ENCODE data around the gene MPI.

Gene MPI

DNA sequence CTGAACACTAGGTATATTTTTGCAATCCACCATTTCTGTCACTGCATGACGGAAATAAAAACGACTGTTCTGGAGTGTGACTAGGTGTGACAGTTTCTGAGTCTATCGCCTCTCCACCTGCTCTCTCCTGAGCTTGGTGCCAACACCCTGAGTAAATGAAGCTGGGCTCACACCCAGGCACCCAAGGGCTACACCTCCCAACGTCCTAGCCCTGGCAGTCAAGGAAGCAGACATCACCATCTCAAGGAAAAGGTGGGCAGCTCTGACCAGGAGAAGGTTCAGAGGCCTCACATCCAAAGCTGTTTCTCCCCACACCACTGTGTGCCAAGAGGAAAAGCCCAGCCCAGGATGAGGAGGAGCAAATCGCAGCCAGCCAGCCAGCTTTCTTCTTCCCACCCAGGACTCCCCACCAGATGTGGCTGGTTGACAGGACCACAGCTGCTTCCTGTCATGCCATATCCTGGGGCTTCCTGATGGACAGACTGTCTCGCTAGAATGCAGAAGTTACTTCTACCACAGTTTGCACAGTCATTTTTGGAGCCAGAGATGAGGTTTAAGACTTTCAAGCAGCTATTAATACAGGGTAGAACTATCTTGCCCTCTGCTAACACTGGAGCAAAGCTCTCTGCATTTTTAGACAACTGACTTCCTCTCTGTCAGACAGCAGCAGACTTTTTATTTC is 20.0 kb upstream of the MPI start:
- TF ChIP-seq FOXP2 (optimal IDR thresholded peaks at IDR 0.05; ENCODE audit: borderline replicate concordance, extremely low read depth, extremely low read length, insufficient read depth) (no peak), TAF1 (IDR thresholded peaks at IDR 0.05; ENCODE audit: borderline replicate concordance, insufficient read depth, low read length) (no peak), SIN3A (IDR thresholded peaks at IDR 0.05; ENCODE audit: borderline replicate concordance, insufficient read depth, low read length) (peak; percentile 96; the same call in 1 of the 2 replicates), POLR2AphosphoS5 (IDR thresholded peaks at IDR 0.05; ENCODE audit: low read depth, low read length) (no peak)

DNA sequence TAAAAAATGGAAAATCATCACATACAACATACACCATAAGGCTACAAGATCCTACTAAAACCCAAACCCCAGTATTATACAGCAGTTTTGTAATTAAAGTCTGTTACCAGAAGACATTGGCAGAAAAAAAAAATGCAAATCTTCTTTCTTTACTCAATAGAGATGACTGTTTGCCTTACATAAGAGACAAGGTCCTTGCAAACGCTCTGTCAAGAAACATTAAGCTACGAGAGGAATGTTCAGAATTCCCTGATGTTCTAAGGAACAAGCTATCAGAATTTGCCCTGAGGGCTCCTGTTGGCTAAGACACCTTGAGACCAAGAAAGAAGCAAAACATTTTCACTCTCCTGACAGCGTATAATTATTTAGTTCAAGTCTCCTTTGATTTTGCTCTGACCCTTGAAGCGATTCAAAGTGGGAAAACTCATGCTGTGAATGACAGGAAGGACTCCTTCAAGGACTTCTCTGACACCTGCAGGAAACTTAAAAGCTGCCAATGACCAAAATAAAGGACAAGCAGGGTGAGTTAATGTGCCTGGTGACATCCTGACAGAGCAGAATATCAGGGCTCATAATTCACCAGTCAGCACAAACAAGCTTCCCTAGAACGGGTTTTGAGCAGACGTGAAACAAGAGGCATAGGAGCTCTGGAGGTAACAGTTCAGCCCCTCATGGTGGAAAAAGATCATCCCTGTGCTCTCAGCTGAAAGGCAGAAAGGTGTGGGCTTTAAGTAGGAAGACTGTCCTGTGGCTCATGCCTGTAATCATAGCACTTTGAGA is 19.2 kb upstream of the MPI start:
- TF ChIP-seq, protein P1, sequence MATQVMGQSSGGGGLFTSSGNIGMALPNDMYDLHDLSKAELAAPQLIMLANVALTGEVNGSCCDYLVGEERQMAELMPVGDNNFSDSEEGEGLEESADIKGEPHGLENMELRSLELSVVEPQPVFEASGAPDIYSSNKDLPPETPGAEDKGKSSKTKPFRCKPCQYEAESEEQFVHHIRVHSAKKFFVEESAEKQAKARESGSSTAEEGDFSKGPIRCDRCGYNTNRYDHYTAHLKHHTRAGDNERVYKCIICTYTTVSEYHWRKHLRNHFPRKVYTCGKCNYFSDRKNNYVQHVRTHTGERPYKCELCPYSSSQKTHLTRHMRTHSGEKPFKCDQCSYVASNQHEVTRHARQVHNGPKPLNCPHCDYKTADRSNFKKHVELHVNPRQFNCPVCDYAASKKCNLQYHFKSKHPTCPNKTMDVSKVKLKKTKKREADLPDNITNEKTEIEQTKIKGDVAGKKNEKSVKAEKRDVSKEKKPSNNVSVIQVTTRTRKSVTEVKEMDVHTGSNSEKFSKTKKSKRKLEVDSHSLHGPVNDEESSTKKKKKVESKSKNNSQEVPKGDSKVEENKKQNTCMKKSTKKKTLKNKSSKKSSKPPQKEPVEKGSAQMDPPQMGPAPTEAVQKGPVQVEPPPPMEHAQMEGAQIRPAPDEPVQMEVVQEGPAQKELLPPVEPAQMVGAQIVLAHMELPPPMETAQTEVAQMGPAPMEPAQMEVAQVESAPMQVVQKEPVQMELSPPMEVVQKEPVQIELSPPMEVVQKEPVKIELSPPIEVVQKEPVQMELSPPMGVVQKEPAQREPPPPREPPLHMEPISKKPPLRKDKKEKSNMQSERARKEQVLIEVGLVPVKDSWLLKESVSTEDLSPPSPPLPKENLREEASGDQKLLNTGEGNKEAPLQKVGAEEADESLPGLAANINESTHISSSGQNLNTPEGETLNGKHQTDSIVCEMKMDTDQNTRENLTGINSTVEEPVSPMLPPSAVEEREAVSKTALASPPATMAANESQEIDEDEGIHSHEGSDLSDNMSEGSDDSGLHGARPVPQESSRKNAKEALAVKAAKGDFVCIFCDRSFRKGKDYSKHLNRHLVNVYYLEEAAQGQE (IDR thresholded peaks at IDR 0.05; ENCODE audit: insufficient read depth in 1 of 2, low read depth in 2 of 2, low read length in 2 of 2) = no peak
- TF ChIP-seq FOXP2 (optimal IDR thresholded peaks at IDR 0.05; ENCODE audit: borderline replicate concordance, extremely low read depth, extremely low read length, insufficient read depth) (no peak), SIN3A (IDR thresholded peaks at IDR 0.05; ENCODE audit: borderline replicate concordance, insufficient read depth, low read length) (no peak), TAF1 (IDR thresholded peaks at IDR 0.05; ENCODE audit: borderline replicate concordance, insufficient read depth, low read length) (no peak)

DNA sequence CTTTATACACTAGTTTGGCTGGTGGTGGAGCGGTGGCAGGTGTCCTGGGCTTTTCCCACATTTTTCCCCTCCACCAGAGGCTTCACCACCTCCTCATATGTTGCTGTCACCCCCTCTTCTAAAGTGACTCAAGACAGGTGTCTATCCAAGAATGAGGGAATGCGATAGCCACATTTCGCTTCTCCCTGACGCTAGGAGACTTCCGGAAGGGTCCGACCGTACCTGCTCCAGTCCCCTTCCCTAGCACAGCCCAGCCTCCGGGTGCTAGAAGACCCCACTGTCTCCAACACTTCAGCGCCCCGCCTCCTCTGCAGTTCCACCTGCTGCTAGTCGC is 17.2 kb upstream of the MPI start:
- TF ChIP-seq FOXP2 (optimal IDR thresholded peaks at IDR 0.05; ENCODE audit: borderline replicate concordance, extremely low read depth, extremely low read length, insufficient read depth) = no peak
- no peak for TF ChIP-seq SIN3A (IDR thresholded peaks at IDR 0.05; ENCODE audit: borderline replicate concordance, insufficient read depth, low read length)
- TF ChIP-seq, protein P1 (IDR thresholded peaks at IDR 0.05; ENCODE audit: insufficient read depth in 1 of 2, low read depth in 2 of 2, low read length in 2 of 2) = no peak

DNA sequence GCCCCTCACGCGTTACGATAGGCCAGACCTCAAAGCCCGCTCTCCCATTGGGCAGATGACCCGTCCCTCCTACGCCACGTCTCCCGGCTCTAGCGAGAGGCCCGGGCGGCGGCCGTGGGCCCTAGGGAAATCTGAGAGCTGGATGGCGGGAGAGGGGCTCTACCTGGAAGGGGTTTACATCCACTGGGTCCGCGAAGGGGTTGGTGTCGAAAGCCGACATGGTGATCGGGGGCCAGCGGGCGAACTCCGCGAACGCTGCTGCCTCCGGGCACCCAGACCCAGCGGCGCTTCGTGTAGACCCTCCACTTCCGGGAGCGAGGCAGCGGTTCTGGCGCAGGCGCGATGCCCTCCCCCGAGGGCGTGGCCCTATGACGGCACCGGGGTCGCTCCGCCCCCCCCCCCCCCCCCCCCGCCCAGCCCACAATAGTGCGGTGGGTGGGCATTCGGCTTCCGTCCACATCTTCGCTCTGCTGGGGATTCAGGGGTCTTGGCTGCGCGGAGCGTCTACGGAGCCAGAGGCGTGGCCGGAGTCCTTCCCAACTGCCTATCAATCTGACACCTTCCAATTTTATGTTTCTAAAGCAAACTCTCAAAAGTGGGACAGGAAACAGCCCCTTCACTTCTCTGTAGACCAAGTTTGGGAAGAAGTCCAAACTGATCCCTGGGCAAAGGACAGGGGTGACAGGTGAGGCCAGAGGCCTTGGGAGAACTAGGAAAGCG is 16.6 kb upstream of the MPI start, which contains the start of gene SCAMP2:
SCAMP2 (minus strand) TSS at position 330 of the 720 bp plus-strand sequence; CDS start at position 220, 110 bp downstream.
- no peak for TF ChIP-seq FOXP2 (optimal IDR thresholded peaks at IDR 0.05; ENCODE audit: borderline replicate concordance, extremely low read depth, extremely low read length, insufficient read depth)
- TF ChIP-seq TAF1 (IDR thresholded peaks at IDR 0.05; ENCODE audit: borderline replicate concordance, insufficient read depth, low read length) = 0 out of 2 replicates have a peak, but pooled peaks have one; percentile 67
- TF ChIP-seq, protein P1 (IDR thresholded peaks at IDR 0.05; ENCODE audit: insufficient read depth in 1 of 2, low read depth in 2 of 2, low read length in 2 of 2) = no peak
- peak; percentile 49; the same call in 1 of the 2 replicates for TF ChIP-seq SIN3A (IDR thresholded peaks at IDR 0.05; ENCODE audit: borderline replicate concordance, insufficient read depth, low read length)
- TF ChIP-seq POLR2AphosphoS5 (IDR thresholded peaks at IDR 0.05; ENCODE audit: low read depth, low read length) = peak; percentile 96

DNA sequence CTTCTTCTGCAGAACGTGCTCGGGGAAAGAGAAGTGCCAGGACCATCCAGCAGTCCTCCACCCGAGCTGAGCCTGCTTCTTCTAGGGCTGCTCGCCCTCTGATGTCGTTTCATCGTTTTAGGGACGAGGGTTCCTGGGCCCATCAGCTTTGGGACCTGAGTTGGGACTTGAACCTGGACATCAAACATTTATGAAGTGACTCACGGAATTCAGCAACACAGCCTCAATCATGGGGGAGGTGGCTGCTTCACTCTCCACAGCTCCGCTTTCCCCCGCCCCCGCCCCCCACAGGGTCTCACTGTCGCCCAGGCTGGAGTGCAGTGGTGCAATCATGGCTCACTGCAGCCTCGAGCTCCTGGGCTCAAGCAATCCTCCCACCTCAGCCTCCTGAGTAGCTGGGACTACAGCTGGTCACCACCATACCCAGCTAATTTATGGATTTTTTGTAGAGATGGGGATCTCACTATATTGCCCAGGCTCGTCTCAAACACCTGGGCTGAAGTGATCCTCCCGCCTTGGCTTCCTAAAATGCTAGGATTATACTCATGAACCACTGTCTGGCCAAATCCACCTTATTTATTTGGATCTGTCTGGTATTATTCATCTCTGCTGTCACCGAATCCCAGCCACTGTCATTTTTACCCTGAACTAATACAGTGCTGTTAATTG is 16.0 kb upstream of the MPI start:
- no peak for TF ChIP-seq SIN3A (IDR thresholded peaks at IDR 0.05; ENCODE audit: borderline replicate concordance, insufficient read depth, low read length)
- TF ChIP-seq TAF1 (IDR thresholded peaks at IDR 0.05; ENCODE audit: borderline replicate concordance, insufficient read depth, low read length) = no peak
- TF ChIP-seq, protein P1 (IDR thresholded peaks at IDR 0.05; ENCODE audit: insufficient read depth in 1 of 2, low read depth in 2 of 2, low read length in 2 of 2) = no peak
- TF ChIP-seq FOXP2 (optimal IDR thresholded peaks at IDR 0.05; ENCODE audit: borderline replicate concordance, extremely low read depth, extremely low read length, insufficient read depth) = no peak
- TF ChIP-seq POLR2AphosphoS5 (IDR thresholded peaks at IDR 0.05; ENCODE audit: low read depth, low read length) = no peak

Data from PFSK-1 (cell line).